SH-SY5Y (cell line): ENCODE data around the gene OIT3.

Experiments
- GATA2 ChIP-seq: IDR thresholded peaks from 2 replicates; pipeline ENCODE4 v1.6.1; 2011; ENCODE audit warnings: mild to moderate bottlenecking, low read depth, low read length
- GATA3 ChIP-seq: IDR thresholded peaks from 2 replicates; pipeline ENCODE4 v1.6.1; 2011; ENCODE audit warnings: low read depth, mild to moderate bottlenecking, low read length, moderate library complexity

- TF ChIP-seq GATA3 (no peak), GATA2 (no peak)
These were observed 19.2 kb downstream of the OIT3 start for GRCh38 chr10:72912736-72913135.
